Measurements from ENCODE around the gene HEYL.

The HEYL gene

GRCh38 chr1:39574646-39575045 is 64.8 kb downstream of the HEYL start:
- DNase-seq (ENCODE audit: low spot score): no peak
- in situ Hi-C loops (cut with MboI; ENCODE audit: low sequenced_read_pairs, unreplicated experiment): no loop called here
- no peak for TF ChIP-seq CTCF (IDR thresholded peaks at IDR 0.05; ENCODE audit: borderline replicate concordance, control extremely low read depth, extremely low read depth, insufficient read depth, missing control alignments)
